Neural progenitor cell (in vitro differentiated cells): ENCODE measurements around the gene LAMA2.

Experiments
- EZH2 ChIP-seq: fragments of 200-600 bp; sonication (generic); IDR thresholded peaks from 2 replicates; pipeline ENCODE4 v1.6.1; 2017; ENCODE audit warnings: antibody characterized with exemption, mild to moderate bottlenecking, moderate library complexity
- TF ChIP-seq, protein P1 (sequence below): fragments of 200-600 bp; sonication (generic); IDR thresholded peaks from 2 replicates; pipeline ENCODE4 v1.5.1; 2017; ENCODE audit warnings: antibody characterized with exemption, mild to moderate bottlenecking

- TF ChIP-seq, protein P1, sequence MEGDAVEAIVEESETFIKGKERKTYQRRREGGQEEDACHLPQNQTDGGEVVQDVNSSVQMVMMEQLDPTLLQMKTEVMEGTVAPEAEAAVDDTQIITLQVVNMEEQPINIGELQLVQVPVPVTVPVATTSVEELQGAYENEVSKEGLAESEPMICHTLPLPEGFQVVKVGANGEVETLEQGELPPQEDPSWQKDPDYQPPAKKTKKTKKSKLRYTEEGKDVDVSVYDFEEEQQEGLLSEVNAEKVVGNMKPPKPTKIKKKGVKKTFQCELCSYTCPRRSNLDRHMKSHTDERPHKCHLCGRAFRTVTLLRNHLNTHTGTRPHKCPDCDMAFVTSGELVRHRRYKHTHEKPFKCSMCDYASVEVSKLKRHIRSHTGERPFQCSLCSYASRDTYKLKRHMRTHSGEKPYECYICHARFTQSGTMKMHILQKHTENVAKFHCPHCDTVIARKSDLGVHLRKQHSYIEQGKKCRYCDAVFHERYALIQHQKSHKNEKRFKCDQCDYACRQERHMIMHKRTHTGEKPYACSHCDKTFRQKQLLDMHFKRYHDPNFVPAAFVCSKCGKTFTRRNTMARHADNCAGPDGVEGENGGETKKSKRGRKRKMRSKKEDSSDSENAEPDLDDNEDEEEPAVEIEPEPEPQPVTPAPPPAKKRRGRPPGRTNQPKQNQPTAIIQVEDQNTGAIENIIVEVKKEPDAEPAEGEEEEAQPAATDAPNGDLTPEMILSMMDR: no peak
- no peak for TF ChIP-seq EZH2
Observed at GRCh38 chr6:129031051-129031599, 148.2 kb downstream of the LAMA2 start.
